GM18951 (cell line): Measurements from ENCODE around the gene LCN2.

Experiments used
- POLR2A ChIP-seq: IDR thresholded peaks from 4 replicates; pipeline ENCODE4 v1.6.1; 2011; ENCODE audit warnings: mild to moderate bottlenecking; ENCODE audit not compliant: insufficient read length, insufficient read depth; ENCODE audit errors: extremely low read depth
- in situ Hi-C: fragments of 300-500 bp; cut with MboI; formaldehyde crosslinking; loops from one replicate; pipeline ENCODE4 v1.12.0; 2022; ENCODE audit warnings: low sequenced_read_pairs, mixed read lengths, inconsistent platforms; ENCODE audit not compliant: unreplicated experiment

LCN2 gene

GRCh38 chr9:128153060-128153946, 4.0 kb downstream of the LCN2 start:
- in situ Hi-C loops: no loop called here

GRCh38 chr9:128153947-128154695, 4.9 kb downstream of the LCN2 start:
- TF ChIP-seq POLR2A: no peak
- in situ Hi-C loops: no loop called here

More at GRCh38 chr9:128153060-128153946, 4.0 kb downstream of the LCN2 start:
- TF ChIP-seq POLR2A: no peak

GRCh38 chr9:128155736-128156500, 6.7 kb downstream of the LCN2 start:
- in situ Hi-C loops: no loop called here
- TF ChIP-seq POLR2A: no peak

GRCh38 chr9:128159522-128159783, 10.2 kb downstream of the LCN2 start:
- TF ChIP-seq POLR2A: no peak

GRCh38 chr9:128159784-128160602, 10.7 kb downstream of the LCN2 start, which contains the start of gene BBLN:
TSS of gene BBLN (plus strand) at chr9:128160265. CDS start at chr9:128160408, 143 bp downstream.
- TF ChIP-seq POLR2A: peak; percentile 95
- in situ Hi-C loops: no loop called here

More at GRCh38 chr9:128159522-128159783, 10.2 kb downstream of the LCN2 start:
- in situ Hi-C loops: no loop called here

- no peak for TF ChIP-seq POLR2A
- in situ Hi-C loops: no loop called here
Measured at GRCh38 chr9:128160603-128160987, 11.3 kb downstream of the LCN2 start.

GRCh38 chr9:128161215-128161902, 12.1 kb downstream of the LCN2 start:
- in situ Hi-C loops: no loop called here

GRCh38 chr9:128162215-128163026, 13.2 kb downstream of the LCN2 start:
- in situ Hi-C loops: no loop called here
- no peak for TF ChIP-seq POLR2A

More at GRCh38 chr9:128161215-128161902, 12.1 kb downstream of the LCN2 start:
- no peak for TF ChIP-seq POLR2A

- in situ Hi-C loops: no loop called here
- TF ChIP-seq POLR2A: no peak
Measured at GRCh38 chr9:128163027-128163515, 13.8 kb downstream of the LCN2 start.

- TF ChIP-seq POLR2A: no peak
- in situ Hi-C loops: no loop called here
Measured at GRCh38 chr9:128163523-128164306, 14.5 kb downstream of the LCN2 start.
